Tibial artery (tissue), 4 donors: ENCODE results near the gene PYGO2.

ENCODE experiments used
- DNase-seq, 2 donors: peaks; one replicate each; pipeline ENCODE4 v3.0.0-alpha.2; 2019
- H3K27ac ChIP-seq, 2 donors: fragments of 200-600 bp; sonication (generic) in 1 of 2; 1 replicate in 1 of 2; 2 replicates in 1 of 2; pipeline ENCODE4 v1.5.1; 2018 to 2019; ENCODE audit warnings: mild to moderate bottlenecking in 1 of 2
- H3K27me3 ChIP-seq, 2 donors: fragments of 200-600 bp; sonication (generic) in 1 of 2; one replicate each; pipeline versions ENCODE4 v1.5.1 to v1.6.0; 2016 to 2019
- H3K36me3 ChIP-seq, 3 donors: fragments of 200-600 bp; sonication (generic) in 2 of 3; one replicate each; pipeline ENCODE4 v1.5.1; 2016 to 2019; ENCODE audit warnings: mild to moderate bottlenecking in 2 of 3
- H3K4me1 ChIP-seq, 4 donors: fragments of 200-600 bp; sonication (generic) in 2 of 4; 1 replicate in 3 of 4; 2 replicates in 1 of 4; pipeline ENCODE4 v1.5.1; 2016 to 2019
- H3K4me3 ChIP-seq, 2 donors: fragments of 200-600 bp; sonication (generic) in 1 of 2; 1 replicate in 1 of 2; 2 replicates in 1 of 2; pipeline ENCODE4 v1.5.1; 2018 to 2019; ENCODE audit warnings: mild to moderate bottlenecking in 2 of 2
- H3K9me3 ChIP-seq, 3 donors: fragments of 200-600 bp; sonication (generic) in 1 of 3; one replicate each; pipeline ENCODE4 v1.5.1; 2016 to 2019
- intact Hi-C: fragments of 100-400 bp; cut with DNase I; formaldehyde crosslinking; loops from one replicate; pipeline ENCODE4 v1.15.0; 2023; ENCODE audit warnings: low total_unique reads
- TF ChIP-seq, protein P1 (sequence below), 2 experiments: fragments of 200-600 bp in 1 of 2; fragments of 450-650 bp in 1 of 2; IDR thresholded peaks; one replicate each; pipeline ENCODE4 v1.5.1; 2017 to 2019; ENCODE audit warnings: antibody characterized with exemption in 2 of 2, mild to moderate bottlenecking in 1 of 2, moderate library complexity in 1 of 2

PYGO2 gene

DNA sequence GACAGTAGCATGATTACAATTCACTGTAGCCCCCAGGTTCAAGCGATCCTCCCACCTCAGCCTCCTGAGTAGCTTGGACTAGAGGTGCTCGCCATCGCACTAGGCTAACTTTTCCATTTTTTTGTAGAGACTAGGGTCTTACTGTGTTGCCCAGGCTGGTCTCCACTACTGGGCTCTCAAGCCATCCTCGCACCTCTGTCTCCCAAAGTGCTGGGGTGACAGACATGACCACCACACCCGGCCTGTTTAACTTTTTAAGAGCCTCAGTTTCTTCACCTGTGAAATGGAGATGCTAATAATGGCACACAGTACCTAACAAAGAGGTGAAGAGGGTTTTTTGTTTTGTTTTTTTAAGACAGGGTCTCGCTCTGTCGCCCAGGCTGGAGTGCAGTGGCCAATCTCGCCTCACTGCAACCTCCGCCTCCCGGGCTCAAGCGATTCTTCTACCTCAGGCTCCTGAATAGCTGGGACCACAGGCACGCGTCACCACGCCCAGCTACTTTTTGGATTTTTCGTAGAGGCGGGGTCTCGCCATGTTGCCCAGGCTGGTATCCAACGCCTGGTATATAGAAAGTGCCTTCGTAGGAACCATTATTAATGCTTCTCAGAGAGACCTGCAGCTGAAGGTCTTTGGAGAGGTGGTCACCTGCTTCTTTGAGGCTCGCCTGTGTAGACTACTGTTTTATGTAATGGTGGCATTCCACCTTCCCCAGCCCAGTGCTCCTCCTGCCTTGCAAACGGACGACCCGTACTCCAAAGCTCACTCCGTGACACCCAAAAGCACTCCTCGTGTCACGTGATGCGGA lies 25.6 kb downstream of the PYGO2 start:
- Histone ChIP-seq H3K4me3 (peak overlapping the region; percentile 62 to 77), H3K27ac (peak overlapping the region; percentile 94 to 97), H3K36me3 (peaks cover 0 to 10% (median 5%) of the 10 kb centered on the region in 3 donors), H3K4me1 (peaks cover 0 to 33% (median 25%) of the 10 kb centered on the region in 4 donors), H3K27me3 (no peaks in the 10 kb centered on the region), H3K9me3 (no peaks in the 10 kb centered on the region)
- DNase-seq: no peak
- TF ChIP-seq, protein P1, sequence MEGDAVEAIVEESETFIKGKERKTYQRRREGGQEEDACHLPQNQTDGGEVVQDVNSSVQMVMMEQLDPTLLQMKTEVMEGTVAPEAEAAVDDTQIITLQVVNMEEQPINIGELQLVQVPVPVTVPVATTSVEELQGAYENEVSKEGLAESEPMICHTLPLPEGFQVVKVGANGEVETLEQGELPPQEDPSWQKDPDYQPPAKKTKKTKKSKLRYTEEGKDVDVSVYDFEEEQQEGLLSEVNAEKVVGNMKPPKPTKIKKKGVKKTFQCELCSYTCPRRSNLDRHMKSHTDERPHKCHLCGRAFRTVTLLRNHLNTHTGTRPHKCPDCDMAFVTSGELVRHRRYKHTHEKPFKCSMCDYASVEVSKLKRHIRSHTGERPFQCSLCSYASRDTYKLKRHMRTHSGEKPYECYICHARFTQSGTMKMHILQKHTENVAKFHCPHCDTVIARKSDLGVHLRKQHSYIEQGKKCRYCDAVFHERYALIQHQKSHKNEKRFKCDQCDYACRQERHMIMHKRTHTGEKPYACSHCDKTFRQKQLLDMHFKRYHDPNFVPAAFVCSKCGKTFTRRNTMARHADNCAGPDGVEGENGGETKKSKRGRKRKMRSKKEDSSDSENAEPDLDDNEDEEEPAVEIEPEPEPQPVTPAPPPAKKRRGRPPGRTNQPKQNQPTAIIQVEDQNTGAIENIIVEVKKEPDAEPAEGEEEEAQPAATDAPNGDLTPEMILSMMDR (IDR thresholded peaks at IDR 0.05): no peak
- intact Hi-C loops: loop anchor here (2.0 kb wide), 1 partner anchor 39 kb away; the partner anchor contains the start of gene CKS1B

GRCh38 chr1:154934358-154934948 lies 27.1 kb downstream of the PYGO2 start:
- Histone ChIP-seq H3K4me3 (no peak overlapping the region), H3K27me3 (no peaks in the 10 kb centered on the region), H3K9me3 (no peaks in the 10 kb centered on the region), H3K27ac (no peak overlapping the region), H3K4me1 (peaks cover 0 to 25% (median 21%) of the 10 kb centered on the region in 4 donors), H3K36me3 (peaks cover 0 to 22% (median 12%) of the 10 kb centered on the region in 3 donors)
- no peak for DNase-seq
- TF ChIP-seq, protein P1 (IDR thresholded peaks at IDR 0.05): no peak
- intact Hi-C loops: no loop called here

- Histone ChIP-seq H3K36me3 (peaks cover 8 to 46% (median 28%) of the 10 kb centered on the region in 3 donors), H3K9me3 (no peaks in the 10 kb centered on the region), H3K27ac (no peak overlapping the region), H3K27me3 (no peaks in the 10 kb centered on the region), H3K4me3 (no peak overlapping the region), H3K4me1 (peaks cover 0 to 12% (median 10%) of the 10 kb centered on the region in 4 donors)
- TF ChIP-seq, protein P1 (IDR thresholded peaks at IDR 0.05): no peak
- intact Hi-C loops: no loop called here
- no peak for DNase-seq
Measured at GRCh38 chr1:154931940-154932487, 29.6 kb downstream of the PYGO2 start.

DNA sequence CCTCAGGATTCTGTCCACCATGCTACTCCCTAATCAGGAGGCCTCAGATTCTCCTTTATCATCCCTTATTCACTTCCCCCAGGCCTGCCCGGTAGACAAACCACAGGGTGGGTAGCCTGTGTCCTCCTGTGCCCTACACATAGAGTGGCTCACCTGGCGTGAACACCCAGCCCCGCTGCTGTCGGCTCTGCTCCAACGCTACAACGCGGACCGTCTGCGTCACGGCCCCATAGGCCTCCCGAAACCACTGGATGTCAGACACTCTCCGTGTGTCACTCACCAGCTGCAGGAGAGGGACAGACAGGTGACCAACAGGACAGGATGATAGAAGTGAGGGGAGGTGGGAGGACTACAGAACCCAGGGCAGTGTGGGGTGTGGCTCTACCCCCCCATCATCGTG lies 35.4 kb downstream of the PYGO2 start:
- Histone ChIP-seq H3K36me3 (peaks cover 38 to 96% (median 74%) of the 10 kb centered on the region in 3 donors), H3K4me1 (no peaks in the 10 kb centered on the region), H3K4me3 (no peak overlapping the region), H3K9me3 (no peaks in the 10 kb centered on the region), H3K27me3 (no peaks in the 10 kb centered on the region), H3K27ac (no peak overlapping the region)
- TF ChIP-seq, protein P1 (IDR thresholded peaks at IDR 0.05): no peak
- intact Hi-C loops: no loop called here
- DNase-seq: no peak

DNA sequence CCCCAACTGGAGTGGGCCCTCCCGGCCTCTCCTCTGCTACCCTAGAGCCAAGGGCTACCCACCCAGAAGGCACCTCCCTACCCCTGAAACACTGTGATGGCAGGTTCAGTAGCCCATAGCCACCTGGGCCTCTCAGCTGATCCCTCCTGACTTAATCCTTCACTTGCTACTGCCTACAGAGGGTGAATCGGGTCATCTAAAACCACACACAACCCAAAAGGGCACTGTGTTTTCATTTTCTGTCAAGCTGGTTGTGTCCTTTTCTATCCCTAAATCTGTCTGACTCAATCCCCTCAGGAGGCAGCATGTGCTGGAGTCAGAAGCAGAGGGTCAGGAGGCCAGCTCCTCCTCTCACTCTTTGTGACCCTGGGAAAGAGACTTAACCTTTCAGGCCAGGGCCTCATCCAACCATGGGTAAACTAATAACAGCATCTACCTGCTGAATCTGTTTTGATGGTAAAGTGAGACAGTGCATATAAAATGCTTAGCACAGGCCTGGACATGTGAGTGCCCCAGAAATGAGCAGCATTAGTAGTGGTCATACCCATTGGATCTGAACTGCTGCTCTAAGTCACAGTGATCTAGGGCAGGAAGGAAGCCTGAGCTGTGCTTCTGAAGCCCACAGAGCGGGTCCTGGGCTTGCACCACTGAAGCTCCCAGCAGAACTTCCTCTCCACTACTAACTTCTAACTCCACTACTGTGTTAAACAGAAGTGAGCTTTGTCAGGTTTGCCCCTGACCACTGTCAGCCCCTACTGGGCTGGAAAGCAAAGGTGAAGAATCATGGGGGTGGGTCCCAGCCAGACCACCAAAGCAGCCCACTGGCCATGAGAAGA lies 36.0 kb downstream of the PYGO2 start:
- Histone ChIP-seq H3K4me1 (no peaks in the 10 kb centered on the region), H3K36me3 (peaks cover 44 to 96% (median 69%) of the 10 kb centered on the region in 3 donors), H3K27ac (no peak overlapping the region), H3K27me3 (no peaks in the 10 kb centered on the region), H3K4me3 (no peak overlapping the region), H3K9me3 (no peaks in the 10 kb centered on the region)
- TF ChIP-seq, protein P1 (IDR thresholded peaks at IDR 0.05): no peak
- intact Hi-C loops: no loop called here
- DNase-seq: no peak
